A673 (cell line): ENCODE data around the gene COQ8A. TPM values are rescaled to one million over a fixed set of nuclear protein-coding genes. Genes with fewer than 3 reads are reported as not detected.

Source experiments
- BruUV-seq: library from RNA; stranded (reverse); fragments of 400-500 nt; replicated peaks from 2 replicates; lab custom pipeline; 2021; lab: Mats Ljungman, UMichigan
- CTCF ChIA-PET: fragments of 300-600 bp; sonication (Branson Sonifier 250); formaldehyde crosslinking; loops from one replicate; lab custom pipeline; 2022; ENCODE audit warnings: antibody characterized with exemption; lab: Charles Lee
- POLR2A ChIA-PET: fragments of 300-600 bp; sonication (Branson Sonifier 250); formaldehyde crosslinking; loops from one replicate; lab custom pipeline; 2022; ENCODE audit warnings: antibody characterized with exemption; ENCODE audit not compliant: low non-redundant PET; lab: Charles Lee
- DNase-seq: peaks from one replicate; pipeline ENCODE4 v3.0.0-alpha.2; 2015; ENCODE audit warnings: low spot score
- H3K27ac ChIP-seq: fragments of 200-600 bp; sonication (generic); 2 replicates; pipeline ENCODE4 v1.5.1; 2016; ENCODE audit warnings: mixed run types, low read depth, mild to moderate bottlenecking, mixed read lengths, antibody characterized with exemption, low read length; ENCODE audit not compliant: poor library complexity, severe bottlenecking
- H3K27me3 ChIP-seq: fragments of 200-600 bp; sonication (generic); replicated peaks from 2 replicates; pipeline ENCODE4 v1.6.1; 2017; ENCODE audit warnings: mixed run types, low read depth, mild to moderate bottlenecking, mixed read lengths, antibody characterized with exemption, low read length; ENCODE audit not compliant: insufficient read depth, poor library complexity
- H3K36me3 ChIP-seq: fragments of 200-600 bp; sonication (generic); 2 replicates; pipeline ENCODE4 v1.6.1; 2016; ENCODE audit warnings: mixed run types, mild to moderate bottlenecking, mixed read lengths, antibody characterized with exemption, low read length; ENCODE audit not compliant: insufficient read depth, poor library complexity, severe bottlenecking
- H3K4me1 ChIP-seq: fragments of 200-600 bp; sonication (generic); 2 replicates; pipeline ENCODE4 v1.6.1; 2017; ENCODE audit warnings: mixed run types, mild to moderate bottlenecking, mixed read lengths, antibody characterized with exemption, low read length; ENCODE audit not compliant: insufficient read depth, poor library complexity, severe bottlenecking
- H3K4me3 ChIP-seq: fragments of 200-600 bp; sonication (generic); 2 replicates; pipeline ENCODE4 v1.5.1; 2016; ENCODE audit warnings: low read depth, mixed run types, mild to moderate bottlenecking, mixed read lengths, low read length; ENCODE audit not compliant: poor library complexity, severe bottlenecking
- H3K9me3 ChIP-seq: fragments of 200-600 bp; sonication (generic); 2 replicates; pipeline ENCODE4 v1.6.1; 2016; ENCODE audit warnings: mixed run types, low read depth, mild to moderate bottlenecking, mixed read lengths, antibody characterized with exemption, low read length; ENCODE audit not compliant: poor library complexity, severe bottlenecking
- CTCF ChIP-seq: fragments of 300-800, 200-600 bp; sonication (generic); conservative IDR thresholded peaks from 2 replicates; pipeline ENCODE4 v1.5.1; 2017; ENCODE audit warnings: low read depth, mild to moderate bottlenecking, antibody characterized with exemption, low read length, moderate library complexity, mixed read lengths
- EZH2 ChIP-seq: fragments of 200-600 bp; sonication (generic); IDR thresholded peaks from 2 replicates; pipeline ENCODE4 v1.6.1; 2017; ENCODE audit warnings: borderline replicate concordance, low read depth, mild to moderate bottlenecking, mixed read lengths, antibody characterized with exemption, low read length; ENCODE audit not compliant: poor library complexity, severe bottlenecking
- intact Hi-C: fragments of 100-400 bp; cut with micrococcal nuclease; formaldehyde crosslinking; loops from one replicate; pipeline ENCODE4 v1.10.0; 2022; ENCODE audit not compliant: unreplicated experiment
- total RNA-seq: library from RNA; stranded (reverse); gene quantifications from 2 replicates; pipeline ENCODE4 v1.2.3, GENCODE V29; 2021

COQ8A gene
- total RNA-seq, 1 experiment from 2014 or later, result 7.7 TPM

GRCh38 chr1:226974544-226975258, 34.6 kb downstream of the COQ8A start:
- intact Hi-C loops, result no loop called here

DNA sequence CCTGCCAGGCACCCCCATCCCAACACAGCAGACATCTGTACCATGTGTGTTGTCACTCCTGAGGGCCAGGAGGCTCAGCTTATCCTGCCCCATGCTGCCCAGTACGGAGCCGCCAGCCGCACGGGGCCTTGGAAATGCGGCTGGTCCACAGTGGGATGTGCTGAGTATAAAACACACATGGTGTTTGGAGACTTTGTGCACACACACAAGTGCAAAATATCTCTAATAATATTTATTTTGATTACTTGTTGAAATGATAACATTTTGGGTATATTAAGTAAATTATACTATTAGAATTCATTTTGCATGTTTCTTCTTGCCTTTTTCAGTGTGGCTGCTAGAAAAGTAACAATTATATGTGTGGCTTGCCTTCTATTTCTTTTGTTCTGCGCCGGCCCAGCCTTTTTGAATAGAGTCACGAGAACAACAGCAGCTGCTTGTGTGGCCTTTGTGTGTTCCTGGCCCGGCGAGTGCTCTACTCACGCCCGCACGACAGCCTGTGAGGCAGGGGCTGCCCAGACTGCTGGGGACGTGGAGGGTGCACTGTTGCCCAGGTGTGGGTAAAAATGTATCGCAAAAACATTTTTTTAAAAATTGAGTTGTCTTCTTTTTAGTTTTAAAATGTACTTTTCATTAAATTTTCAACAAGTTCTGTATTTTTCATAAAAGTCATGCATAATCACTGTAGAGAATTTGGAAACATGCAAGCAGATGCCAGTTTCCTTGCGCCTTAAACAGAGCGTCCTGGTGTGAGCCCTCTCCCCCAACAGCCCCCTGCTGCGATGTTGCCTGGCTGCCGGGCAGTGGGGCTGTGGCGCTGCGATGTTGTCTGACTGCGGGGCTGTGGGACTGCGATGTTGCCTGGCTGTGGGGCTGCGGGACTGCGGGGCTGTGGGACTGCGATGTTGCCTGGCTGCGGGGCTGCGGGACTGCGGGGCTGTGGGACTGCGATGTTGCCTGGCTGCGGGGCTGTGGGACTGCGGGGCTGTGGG, 35.5 kb downstream of the COQ8A start:
- H3K4me1 ChIP-seq, result no peaks in the 10 kb centered on the region
- H3K4me3 ChIP-seq, result no peak overlapping the region
- TF ChIP-seq EZH2 (no peak), CTCF (no peak)
- intact Hi-C loops, result no loop called here
- POLR2A ChIA-PET, result no interaction called here
- no peak overlapping the region for H3K27ac ChIP-seq
- no peak for DNase-seq
- BruUV-seq, result no TSS peak
- H3K36me3 ChIP-seq, result no peaks in the 10 kb centered on the region
- H3K27me3 ChIP-seq, result no peaks in the 10 kb centered on the region
- CTCF ChIA-PET, result no interaction called here
- H3K9me3 ChIP-seq, result no peaks in the 10 kb centered on the region

More at GRCh38 chr1:226974544-226975258, 34.6 kb downstream of the COQ8A start:
- Histone ChIP-seq H3K27me3 (no peaks in the 10 kb centered on the region), H3K4me1 (no peaks in the 10 kb centered on the region), H3K36me3 (no peaks in the 10 kb centered on the region), H3K4me3 (no peak overlapping the region), H3K9me3 (no peaks in the 10 kb centered on the region), H3K27ac (no peak overlapping the region)
- CTCF ChIA-PET, result no interaction called here
- no TSS peak for BruUV-seq
- POLR2A ChIA-PET, result no interaction called here
- DNase-seq, result no peak
- no peak for TF ChIP-seq CTCF
- TF ChIP-seq EZH2, result no peak

GRCh38 chr1:226976276-226976977, 36.3 kb downstream of the COQ8A start:
- ChIA-PET POLR2A (no interaction called here), CTCF (no interaction called here)
- TF ChIP-seq EZH2 (no peak), CTCF (no peak)
- Histone ChIP-seq H3K9me3 (no peaks in the 10 kb centered on the region), H3K4me3 (no peak overlapping the region), H3K27ac (no peak overlapping the region), H3K36me3 (no peaks in the 10 kb centered on the region), H3K27me3 (no peaks in the 10 kb centered on the region), H3K4me1 (no peaks in the 10 kb centered on the region)
- no TSS peak for BruUV-seq
- intact Hi-C loops, result no loop called here
- no peak for DNase-seq
